Stimulated activated CD8-positive, alpha-beta memory T cell treated with anti-CD3 and anti-CD28 coated beads, Interleukin-4, amount 100 ng/mL, for 1 hour (primary cell): Measurements from ENCODE around the gene SGF29.
"Not testable (repeated sequence)": the region's sequence is repeated elsewhere in the genome, so short reads cannot be mapped to it uniquely, and the experiment has no call there.

ENCODE experiments used
- DNase-seq, 2 donors: peaks; one replicate each; pipeline ENCODE4 v3.0.0-alpha.2; 2020; ENCODE audit warnings: low read depth in 2 of 2, low spot score in 1 of 2

Gene SGF29

DNA sequence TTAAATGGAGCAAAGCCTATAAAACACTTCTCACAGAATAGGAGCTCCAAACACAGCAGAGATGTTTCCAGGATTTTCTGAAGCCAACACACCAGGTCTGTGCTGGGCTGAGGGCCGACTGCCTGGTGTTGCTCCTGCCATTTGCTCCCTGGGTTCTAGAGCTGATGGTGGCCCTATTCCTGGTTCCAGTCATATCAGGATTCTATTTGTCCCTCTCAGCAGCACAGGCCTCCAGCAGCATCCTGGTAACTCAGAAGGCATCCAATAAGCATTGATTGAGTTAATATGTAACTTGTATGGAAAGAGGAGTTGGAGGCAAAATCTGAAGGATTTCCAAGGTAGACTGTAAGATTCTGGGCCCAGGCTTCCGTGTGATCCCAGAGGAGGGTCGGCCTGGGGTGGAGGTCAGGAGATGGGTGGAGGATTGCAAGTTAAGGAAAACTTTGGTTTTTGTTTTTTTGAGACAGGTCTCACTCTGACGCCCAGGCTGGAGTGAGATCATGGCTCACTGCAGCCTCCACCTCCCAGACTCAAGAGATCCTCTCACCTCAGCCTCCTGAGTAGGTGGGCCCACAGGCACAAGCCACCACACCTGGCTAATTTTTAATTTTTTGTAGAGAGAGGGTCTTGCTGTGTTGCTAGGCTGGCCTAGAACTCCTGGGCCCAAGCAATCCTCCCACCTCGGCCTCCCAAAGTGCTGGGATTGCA is 20.6 kb upstream of the SGF29 start:
- no peak for DNase-seq

DNA sequence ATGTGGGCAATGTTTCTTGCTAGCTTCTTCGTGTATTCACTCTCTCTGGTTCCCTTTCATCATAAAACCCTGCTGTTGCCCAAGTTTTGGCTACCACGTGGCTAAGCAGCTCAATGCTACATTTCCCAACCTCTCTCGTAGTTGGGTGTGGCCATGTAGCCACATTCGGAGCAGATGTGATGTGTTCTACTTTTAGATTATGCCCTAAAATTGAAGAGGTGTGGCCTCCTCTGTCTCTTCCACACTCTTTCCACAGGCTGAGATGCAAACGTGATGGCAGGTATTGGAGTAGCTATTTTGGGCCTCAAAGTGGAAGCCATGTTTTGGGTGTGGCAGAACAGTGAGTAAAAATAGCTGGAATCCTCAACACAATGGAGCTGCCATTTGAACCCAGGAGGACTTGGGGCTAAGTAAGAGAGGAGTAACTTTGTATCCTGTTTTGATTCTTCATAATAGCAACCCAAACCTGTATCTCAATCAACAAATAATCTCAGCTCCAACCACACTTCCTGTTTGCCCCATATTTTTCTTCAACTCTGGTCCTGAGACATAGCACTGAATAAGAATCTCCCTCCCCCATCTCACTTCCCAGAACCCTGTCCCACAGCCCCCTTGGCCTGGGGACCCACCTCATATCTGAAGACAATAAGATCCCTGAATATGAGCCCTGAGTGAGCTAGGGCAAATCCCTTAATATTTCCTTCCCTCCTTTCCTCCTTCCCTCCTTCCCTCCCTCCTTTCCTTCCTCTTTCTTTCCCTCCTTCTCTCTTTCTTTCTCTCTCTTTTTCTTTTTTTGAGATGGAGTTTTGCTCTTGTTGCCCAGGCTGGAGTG is 19.0 kb upstream of the SGF29 start:
- DNase-seq, result no peak

DNA sequence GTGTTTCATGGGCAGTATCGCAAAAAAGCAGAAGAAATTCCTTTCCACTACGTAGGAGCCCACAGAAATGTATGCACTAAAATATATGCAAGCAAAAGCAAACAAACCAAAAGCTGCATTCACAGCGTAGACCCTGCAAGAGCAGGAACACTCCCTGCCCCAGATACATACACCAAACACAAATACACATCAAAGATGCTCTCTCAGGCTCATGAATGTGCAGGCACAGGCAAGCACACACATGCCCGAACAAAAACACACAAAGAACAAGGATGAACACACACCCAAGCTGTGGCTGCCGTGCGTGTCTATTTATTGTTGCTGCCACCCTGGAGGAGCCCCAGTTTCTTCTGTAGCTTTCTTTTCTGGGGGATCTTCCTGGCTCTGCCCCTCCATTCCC is 16.6 kb upstream of the SGF29 start:
- DNase-seq, result no peak

DNA sequence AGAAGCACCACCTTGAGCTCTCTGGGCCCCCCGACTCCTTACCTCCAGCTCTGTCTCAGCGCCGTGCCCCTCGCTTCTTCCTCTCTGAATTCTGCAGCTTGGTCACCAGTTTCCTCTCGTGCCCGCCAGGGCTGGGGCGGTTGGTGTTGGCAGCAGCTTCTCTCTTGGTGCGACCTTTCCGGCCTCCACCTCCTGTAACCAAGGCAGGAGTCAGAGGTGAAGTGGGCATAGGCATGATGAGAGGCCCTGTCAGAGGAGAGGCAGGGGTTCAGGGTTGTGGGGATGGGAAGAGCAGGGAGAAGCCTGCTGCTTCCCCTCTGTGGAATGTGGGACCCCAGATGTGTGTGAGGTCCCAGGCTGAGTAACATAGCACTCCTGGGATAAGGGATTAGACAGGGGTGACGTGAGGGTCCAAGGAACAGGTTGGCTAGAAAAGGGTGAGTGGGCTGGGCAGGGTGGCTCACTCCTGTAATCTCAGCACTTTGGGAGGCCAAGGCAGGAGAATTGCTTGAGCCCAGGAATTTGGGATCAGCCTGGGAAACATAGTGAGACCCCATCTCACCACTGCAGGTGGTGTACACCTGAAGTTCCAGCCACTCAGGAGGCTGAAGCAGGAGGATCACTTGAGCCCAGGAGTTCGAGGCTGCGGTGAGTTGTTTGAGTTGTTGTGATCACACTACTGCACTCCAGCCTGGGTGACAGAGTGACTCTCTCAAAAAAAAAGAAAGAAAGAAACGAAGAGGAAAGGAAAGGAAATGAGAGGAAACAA is 15.6 kb upstream of the SGF29 start:
- no peak for DNase-seq

DNA sequence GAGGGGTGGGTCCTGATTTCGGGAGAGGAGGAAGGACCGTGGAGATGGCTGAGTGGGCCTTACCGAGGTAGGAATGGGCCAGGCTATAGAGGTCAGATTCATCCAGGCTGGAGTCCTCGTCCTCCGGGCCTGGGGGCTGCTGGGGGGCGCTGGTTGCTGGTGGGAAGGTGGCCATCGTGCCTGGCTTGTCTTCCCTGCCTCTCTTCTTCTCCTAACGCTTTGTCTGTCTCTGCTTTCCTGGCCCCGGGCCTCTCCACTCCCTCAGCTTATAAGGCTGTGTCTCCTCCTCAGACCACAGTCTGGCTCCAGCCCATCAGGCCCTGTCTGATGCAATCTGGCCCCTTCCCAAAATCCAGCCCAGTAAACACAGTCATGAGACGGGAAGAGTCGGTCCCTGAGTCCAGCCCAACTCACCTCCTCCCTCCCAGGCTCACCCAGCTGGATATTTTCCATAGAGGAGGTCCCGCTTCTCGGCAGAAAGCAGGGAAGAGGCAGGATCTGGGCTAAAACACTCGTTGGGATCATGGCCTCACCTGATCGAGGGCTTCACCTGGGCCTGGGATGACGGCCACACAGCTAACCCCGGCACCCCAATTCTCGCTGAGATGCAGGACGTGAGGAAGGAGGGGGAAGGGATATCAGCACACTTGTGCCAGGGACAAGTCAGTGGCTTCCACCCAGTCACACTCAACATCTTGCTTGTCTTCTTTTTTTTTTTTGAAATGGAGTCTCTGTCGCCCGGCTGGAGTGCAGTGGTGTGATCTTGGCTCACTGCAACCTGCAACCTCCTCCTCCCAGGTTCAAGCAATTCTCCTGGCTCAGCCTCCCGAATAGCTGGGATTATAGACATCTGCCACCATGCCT is 14.8 kb upstream of the SGF29 start, which contains the start of gene NUPR1:
Gene NUPR1 (minus strand): TSS at position 242 of the 864 bp plus-strand sequence. CDS start 67 bp downstream, at position 175.
- no peak for DNase-seq

DNA sequence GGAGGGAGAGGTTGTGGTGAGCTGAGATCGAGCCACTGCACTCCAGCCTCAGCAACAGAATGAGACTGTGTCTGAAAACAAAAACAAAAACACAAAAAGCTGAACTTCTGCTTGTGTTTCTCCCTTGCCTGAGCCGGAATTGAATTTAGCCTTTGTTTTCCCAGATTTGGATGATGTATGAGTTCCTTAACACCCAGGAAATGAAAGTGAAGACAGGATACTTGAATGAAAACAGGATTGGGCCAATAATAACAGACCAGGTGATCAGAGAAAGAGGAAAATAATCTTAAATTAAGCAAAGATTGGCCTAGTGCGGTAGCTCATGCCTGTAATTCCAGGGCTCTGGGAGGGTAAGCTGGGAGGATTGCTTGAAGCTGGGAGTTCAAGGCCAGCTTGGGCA is 13.4 kb upstream of the SGF29 start:
- no peak for DNase-seq

DNA sequence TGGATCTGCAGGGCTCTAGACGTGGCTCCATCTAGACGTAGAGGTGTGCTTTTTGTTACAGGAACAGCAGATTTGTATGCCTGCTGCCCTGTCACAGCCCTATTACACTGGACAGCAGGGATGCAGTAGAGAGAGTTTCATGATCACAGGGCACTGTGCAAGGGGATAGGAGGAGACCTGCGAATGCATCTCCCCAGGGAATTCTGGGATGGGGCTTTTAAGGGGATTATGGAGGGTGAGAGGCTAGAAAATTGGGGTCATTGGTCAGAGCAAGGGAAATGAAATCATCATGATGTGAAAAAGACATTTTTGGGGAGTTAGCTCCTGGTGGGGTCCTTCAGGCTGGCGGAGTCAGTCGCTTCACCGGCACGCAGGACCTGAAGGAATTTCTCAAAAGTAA is 11.1 kb upstream of the SGF29 start:
- DNase-seq, result no peak

DNA sequence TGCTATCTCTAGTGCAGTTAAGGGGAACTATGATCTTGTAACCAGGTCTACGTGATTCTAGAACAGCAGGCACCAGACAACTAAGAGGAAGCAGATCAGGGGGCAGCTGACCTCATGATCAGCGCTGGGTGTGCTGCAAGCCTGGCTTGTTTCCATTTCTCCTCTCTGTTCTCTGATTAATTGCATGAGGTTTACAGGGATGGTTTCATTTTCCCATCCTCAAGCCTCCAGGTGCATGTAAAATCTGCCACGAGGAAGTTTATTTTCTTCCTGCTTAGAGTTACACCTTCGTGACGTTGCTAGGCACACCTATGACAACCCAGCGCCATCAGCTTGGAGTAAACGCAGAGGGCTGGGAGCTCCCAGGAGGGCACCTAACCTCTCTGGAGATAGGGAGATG is 10.6 kb upstream of the SGF29 start:
- DNase-seq, result no peak

DNA sequence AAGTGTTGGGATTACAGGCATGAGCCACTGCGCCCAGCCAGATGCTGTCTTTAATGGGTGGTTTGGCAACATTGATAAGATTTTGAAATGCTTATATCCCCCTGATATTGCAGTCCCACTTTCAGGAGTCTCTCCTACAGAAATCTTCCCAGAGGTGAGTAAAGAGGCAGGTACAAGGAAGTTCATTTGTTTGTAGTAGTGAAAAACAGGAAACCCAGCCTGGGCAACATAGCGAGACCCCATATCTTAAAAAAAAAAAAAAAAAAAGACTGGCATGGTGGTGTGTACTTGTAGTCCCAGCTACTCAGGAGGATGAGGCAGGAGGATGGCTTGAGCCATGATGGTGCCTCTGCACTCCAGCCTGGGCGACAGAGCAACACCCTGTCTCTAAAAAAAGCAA is 8.7 kb upstream of the SGF29 start:
- DNase-seq, result no peak

DNA sequence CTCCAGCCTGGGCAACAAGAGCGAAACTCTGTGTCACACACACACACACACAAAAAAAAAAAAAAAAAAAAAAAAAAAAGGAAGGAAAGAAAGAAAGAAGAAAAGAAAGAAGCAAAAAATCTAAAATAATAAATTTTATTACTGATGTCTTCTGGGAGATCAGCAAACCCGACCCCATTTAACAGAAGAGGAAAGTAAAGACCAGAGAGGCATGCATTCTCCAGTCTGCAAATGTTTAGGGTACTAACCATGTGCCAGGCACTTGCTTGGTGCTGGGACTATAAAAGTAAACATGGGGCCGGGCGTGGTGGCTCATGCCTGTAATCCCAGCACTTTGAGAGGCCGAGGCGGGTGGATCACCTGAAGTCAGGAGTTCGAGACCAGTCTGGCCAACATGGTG is 7.8 kb upstream of the SGF29 start:
- not testable (repeated sequence) for DNase-seq

DNA sequence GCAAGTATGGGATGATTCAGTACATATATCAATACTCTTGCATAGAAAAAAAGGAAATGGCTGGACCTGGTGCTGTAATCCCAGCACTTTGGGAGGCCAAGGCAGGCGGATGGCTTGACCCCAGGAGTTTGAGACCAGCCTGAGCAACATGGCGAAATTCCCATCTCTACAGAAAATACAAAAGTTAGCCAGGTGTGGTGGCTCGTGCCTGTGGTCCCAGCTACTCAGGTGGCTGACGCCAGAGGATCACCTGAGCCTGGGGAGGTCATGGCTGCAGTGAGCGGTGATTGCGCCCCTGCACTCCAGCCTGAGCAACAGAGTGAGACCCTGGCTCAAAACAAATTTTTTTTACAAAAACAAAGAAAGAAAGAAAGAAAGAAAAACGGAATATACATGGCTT is 7.1 kb upstream of the SGF29 start:
- no peak for DNase-seq

DNA sequence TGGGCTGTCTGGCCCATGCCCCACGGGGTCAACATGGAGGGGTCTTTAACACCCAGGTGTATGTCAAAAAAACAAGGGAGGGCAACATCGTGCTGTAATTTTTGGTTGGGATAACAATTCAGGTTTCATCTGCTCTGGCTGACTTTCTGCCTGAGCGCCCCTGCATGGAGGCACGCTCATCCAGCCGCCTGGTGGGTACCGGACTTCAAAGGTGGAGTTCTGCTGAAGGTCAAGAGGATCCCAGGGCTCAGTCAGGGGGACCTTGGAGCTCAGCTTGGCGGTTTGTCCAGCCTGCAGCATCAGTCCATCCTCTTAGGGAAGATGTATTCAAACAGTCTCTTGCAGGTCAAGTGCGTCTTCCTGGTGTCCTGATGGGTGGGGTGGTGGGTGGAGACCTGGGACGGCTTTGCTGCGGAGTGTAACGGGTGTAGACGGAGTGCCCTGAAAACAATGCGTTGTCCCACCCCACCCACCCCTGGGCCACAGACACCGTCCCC is 5.4 kb upstream of the SGF29 start:
- DNase-seq, result no peak

DNA sequence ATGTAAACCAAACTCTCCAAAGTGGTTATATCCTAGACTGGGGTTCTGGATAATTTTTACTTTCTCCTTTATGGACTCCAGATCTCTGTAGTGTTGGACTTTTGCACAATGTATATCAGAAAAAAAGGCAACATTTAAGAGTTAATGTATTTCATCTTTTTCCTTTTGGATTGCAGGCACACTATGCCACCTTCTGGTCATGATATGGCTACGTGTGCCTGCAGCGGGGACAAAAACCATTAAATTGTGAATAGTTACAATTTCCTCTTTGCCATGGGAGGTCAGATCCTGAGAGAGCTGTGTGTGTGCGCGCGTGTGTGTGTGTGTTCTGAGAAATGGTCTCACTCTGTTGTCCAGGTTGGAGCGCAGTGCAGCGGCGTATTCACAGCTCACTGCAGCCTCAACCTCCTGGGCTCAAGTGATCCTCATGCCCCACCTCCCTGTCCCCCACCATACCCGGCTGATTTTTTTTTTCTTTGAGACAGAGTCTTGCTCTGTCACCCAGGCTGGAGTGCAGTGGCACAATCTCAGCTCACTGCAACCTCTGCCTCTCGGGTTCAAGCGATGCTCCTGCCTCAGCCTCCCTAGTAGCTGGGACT is 4.3 kb upstream of the SGF29 start:
- DNase-seq, result no peak

DNA sequence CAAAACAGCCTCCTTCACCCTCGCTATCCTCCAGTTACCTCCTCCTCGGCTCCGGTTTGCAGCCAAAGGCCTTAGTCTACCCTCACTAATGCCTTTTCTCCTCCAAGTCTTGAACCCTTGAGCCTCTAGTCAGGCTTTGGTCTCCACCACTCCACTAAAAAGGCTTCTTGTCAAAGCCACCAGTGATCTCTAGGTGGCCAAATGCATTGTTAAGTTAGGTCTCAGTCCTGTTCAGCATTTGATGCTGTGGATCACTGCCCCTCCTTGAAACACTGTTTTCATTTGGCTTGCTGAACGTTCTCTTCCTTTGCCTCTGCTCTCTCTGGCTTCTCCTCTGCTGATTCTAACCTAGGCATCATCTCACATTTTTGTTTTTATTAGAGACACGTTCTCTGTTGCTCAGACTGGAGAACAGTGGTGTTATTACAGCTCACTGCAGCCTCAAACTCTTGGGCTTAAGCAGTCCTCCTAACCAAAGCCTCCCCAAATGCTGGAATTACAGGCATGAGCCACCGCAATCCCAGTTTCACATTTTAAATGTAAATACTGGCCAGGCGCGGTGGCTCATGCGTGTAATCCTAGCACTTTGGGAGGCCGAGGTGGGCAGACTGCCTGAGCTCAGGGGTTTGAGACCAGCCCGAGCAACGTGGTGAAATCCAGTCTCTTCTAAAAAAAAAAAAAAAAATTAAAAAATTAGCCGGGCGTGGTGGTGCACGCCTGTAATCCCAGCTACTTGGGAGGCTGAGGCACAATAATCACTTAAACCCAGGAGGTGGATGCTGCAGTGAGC is 1.1 kb downstream of the SGF29 start:
- DNase-seq, result no peak

DNA sequence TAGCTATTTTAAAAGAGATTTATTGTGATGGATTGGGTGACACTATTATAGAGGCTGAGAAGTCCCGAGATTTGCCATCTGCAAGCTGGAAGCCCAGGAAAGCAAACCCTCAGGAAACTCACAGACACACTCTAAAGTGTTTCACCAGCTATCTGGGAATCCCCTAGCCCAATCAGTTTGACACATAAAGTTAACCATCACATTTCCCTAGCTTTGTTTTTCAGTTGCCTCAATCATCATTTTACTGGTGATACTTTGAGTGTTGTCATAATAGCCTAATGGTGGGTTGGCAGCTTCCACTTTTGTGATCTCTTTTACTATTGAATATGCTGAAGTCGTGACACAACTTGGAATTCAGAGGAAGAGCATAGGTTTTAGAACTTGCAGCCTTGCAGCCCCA is 1.8 kb downstream of the SGF29 start:
- no peak for DNase-seq

DNA sequence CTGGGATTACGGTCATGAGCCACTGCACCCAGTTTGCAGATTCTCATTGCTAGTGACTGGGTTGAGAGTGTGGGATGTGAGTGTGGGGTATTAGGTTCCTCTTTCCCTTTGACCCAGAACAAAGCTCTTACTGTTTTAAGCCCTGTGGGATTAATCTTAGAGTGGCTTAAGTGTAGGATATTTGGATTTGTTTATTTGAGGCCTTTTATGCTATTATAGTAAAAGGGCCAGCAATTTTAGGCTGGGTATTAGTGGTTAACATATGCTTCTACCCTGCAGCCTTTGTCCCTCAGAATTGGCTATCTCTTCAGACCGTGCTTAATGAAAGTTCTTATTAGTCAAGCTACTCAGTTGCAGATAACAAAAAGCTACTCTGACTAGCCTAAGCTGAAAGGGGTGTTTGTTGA is 3.2 kb downstream of the SGF29 start:
- DNase-seq, result no peak

DNA sequence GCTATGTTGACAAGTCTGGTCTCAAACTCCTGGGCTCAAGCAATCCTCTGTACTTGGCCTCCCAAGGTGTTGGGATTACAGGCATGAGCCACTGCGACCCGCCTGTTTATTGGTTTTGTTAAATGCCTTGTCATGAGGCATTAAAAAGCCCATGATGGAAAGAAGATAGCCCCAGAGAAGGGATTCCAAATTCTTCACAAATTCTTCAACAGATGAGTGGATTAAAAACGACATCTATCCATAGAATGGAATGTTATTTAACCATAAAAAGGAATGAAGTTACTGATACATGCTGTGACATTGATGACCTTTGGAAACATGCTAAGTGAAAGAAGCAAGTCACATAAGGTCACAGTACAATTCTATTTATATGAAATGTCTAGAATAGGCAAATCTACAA is 4.7 kb downstream of the SGF29 start:
- no peak for DNase-seq

DNA sequence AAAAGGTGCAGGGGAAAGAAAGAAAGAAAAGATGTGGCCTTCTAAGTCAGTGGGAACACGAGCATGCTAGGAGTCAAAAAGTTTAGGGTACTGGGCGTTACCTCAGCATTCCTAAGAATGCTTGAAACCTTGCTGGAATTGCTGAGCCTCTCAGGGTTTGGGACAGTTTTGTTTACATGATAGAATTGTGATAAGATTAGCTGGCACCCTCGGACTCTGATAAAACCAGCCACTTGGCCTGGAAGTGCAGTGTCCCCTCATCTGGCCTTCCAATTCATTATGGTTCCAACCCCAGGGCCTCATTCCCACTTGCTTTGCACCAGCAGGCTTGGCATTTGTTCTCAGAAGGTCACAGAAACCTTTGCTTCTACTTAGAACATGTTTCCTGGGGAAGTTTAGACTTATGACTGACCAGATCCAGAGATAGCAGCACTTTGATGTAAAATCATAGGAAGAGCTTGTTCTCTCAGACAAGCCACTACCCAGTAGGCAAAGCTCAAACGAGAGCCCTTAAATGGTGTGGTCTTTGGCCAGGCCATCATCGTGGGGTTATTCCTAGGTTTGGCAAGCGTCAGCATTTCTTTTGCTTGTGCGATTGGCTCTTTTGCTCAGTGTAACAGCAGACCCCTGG is 8.0 kb downstream of the SGF29 start:
- no peak for DNase-seq

DNA sequence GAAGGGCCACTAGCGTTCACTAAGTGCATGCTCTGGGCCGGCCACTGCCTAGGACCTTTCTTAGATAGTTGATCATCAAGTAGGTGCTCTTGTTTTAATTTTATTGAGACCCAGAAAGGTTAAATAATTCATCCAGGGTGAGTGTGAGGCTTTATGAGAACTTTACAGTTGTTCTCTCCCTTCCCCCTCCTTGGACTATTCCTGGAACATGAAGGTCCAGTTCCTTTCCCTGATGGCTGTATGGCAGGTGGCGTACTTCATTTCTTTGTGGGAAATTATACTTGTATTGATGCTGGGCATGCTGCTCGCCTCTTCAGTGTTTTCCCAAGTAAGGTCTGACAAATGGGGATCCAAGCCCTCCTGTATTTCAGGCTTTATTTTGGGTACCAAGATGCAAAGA is 8.5 kb downstream of the SGF29 start:
- DNase-seq, result no peak
